Measurements from ENCODE around the gene TMEM25. TPM values are rescaled to one million over a fixed set of nuclear protein-coding genes. Genes with fewer than 3 reads are reported as not detected.

The TMEM25 gene
- polyA plus RNA-seq, 2 of the 4 experiments (the other 2 are of a cell fraction), result 0.56 to 0.75 TPM

GRCh38 chr11:118522571-118523072 is 8.4 kb upstream of the TMEM25 start:
- no peaks in the 10 kb centered on the region for H3K9me3 ChIP-seq
- no peaks in the 10 kb centered on the region for H3K4me1 ChIP-seq
- ChIA-PET CTCF (interaction anchor here (0.6 to 1.4 kb wide), 3 partner anchors 12 to 124 kb away, joined by 3 to 4 read pairs (median 4); no protein-coding TSS in a partner anchor), POLR2A (no interaction called here)
- ATAC-seq (peak; percentile 80 to 90; a peak in 5 of 6 replicates), FAIRE-seq (no peak), DNase-seq (ENCODE audit: low read depth in 1 of 2, low spot score in 1 of 2) (peak in 1 of 2 experiments; percentile 42)
- no peak overlapping the region for H3K4me2 ChIP-seq
- WGBS (ENCODE audit: missing lambda C conversion rate), result 76% methylated on average over 6 of the region's 6 CpGs
- no peak overlapping the region for H3K4me3 ChIP-seq
- no peak for TF ChIP-seq HOXB5 (CRISPR knock-in tag; IDR thresholded peaks at IDR 0.05)
- 0 out of 3 replicates have a peak, but pooled peaks have one; percentile 6 for TF ChIP-seq SMC3 (IDR thresholded peaks at IDR 0.05)
- 0 out of 3 replicates have a peak, but pooled peaks have one; percentile 7 for TF ChIP-seq CTCF (IDR thresholded peaks at IDR 0.05)
- TF ChIP-seq RAD21 (conservative IDR thresholded peaks at IDR 0.05 in 1 of 2, IDR thresholded peaks at IDR 0.05 in 1 of 2), result peak in 1 of 2 experiments; percentile 30; a peak in 2 of 5 replicates
- H3K27ac ChIP-seq, result no peak overlapping the region

- no peaks in the 10 kb centered on the region for H3K4me1 ChIP-seq
- FAIRE-seq (no peak), DNase-seq (ENCODE audit: low read depth in 1 of 2, low spot score in 1 of 2) (no peak), ATAC-seq (no peak)
- H3K4me3 ChIP-seq, result no peak overlapping the region
- TF ChIP-seq SREBF2 (IDR thresholded peaks at IDR 0.05), result no peak
- POLR2A ChIA-PET, result no interaction called here
- no peaks in the 10 kb centered on the region for H3K9me3 ChIP-seq
- H3K27ac ChIP-seq, result no peak overlapping the region
- CTCF ChIA-PET, result no interaction called here
- H3K4me2 ChIP-seq, result no peak overlapping the region
Observed at GRCh38 chr11:118524356-118524755, 6.6 kb upstream of the TMEM25 start.

GRCh38 chr11:118524757-118525470 is 6.1 kb upstream of the TMEM25 start:
- CTCF ChIA-PET, result interaction anchor here (0.7 kb wide), 1 partner anchor 15 kb away, joined by 3 read pairs; no protein-coding TSS in a partner anchor
- no peak overlapping the region for H3K4me2 ChIP-seq
- H3K27ac ChIP-seq, result no peak overlapping the region
- POLR2A ChIA-PET, result no interaction called here
- no peaks in the 10 kb centered on the region for H3K9me3 ChIP-seq
- ATAC-seq, result no peak
- no peak for FAIRE-seq
- no peak for TF ChIP-seq EHMT2 (IDR thresholded peaks at IDR 0.05; ENCODE audit: low read depth)
- no peak for DNase-seq (ENCODE audit: low read depth in 1 of 2, low spot score in 1 of 2)
- H3K4me1 ChIP-seq, result no peaks in the 10 kb centered on the region
- WGBS (ENCODE audit: missing lambda C conversion rate), result 100% methylated on average over 6 of the region's 6 CpGs
- no peak overlapping the region for H3K4me3 ChIP-seq

- Histone ChIP-seq H3K4me3 (no peak overlapping the region), H3K4me2 (no peak overlapping the region), H3K27ac (no peak overlapping the region), H3K9me3 (no peaks in the 10 kb centered on the region), H3K4me1 (no peaks in the 10 kb centered on the region)
- DNase-seq (ENCODE audit: low read depth in 1 of 2, low spot score in 1 of 2), result no peak
- CTCF ChIA-PET, result interaction anchor here (0.8 kb wide), 1 partner anchor 8 kb away, joined by 3 read pairs; no protein-coding TSS in a partner anchor
- FAIRE-seq, result no peak
- WGBS (ENCODE audit: missing lambda C conversion rate), result 92% methylated on average over 2 of the region's 2 CpGs
- POLR2A ChIA-PET, result no interaction called here
- no peak for ATAC-seq
- no peak for TF ChIP-seq EHF (CRISPR knock-in tag; IDR thresholded peaks at IDR 0.05)
Observed at GRCh38 chr11:118526688-118527087, 4.3 kb upstream of the TMEM25 start.

- Histone ChIP-seq H3K4me2 (no peak within 1 kb of the TSS), H3K4me1 (no peaks in the 10 kb centered on the region), H3K4me3 (no peak within 1 kb of the TSS), H3K27ac (no peak within 1 kb of the TSS), H3K9me3 (no peaks in the 10 kb centered on the region)
- 40% methylated on average over 2 of the region's 3 CpGs for WGBS (ENCODE audit: missing lambda C conversion rate)
- no peak for FAIRE-seq
- POLR2A ChIA-PET, result interaction anchor here (0.5 kb wide), 1 partner anchor 8 kb away, joined by 3 read pairs; no protein-coding TSS in a partner anchor
- no peak for ATAC-seq
- DNase-seq (ENCODE audit: low read depth in 1 of 2, low spot score in 1 of 2), result no peak
- CTCF ChIA-PET, result interaction anchor here (1.4 kb wide), 1 partner anchor 16 kb away, joined by 3 read pairs; no protein-coding TSS in a partner anchor
- no peak for TF ChIP-seq HMGXB4 (CRISPR knock-in tag; IDR thresholded peaks at IDR 0.05; ENCODE audit: borderline replicate concordance)
- TF ChIP-seq HES2 (IDR thresholded peaks at IDR 0.05), result no peak
- TF ChIP-seq NPAS2 (CRISPR knock-in tag; IDR thresholded peaks at IDR 0.05; ENCODE audit: borderline replicate concordance), result no peak
- no peak for TF ChIP-seq SMC3 (IDR thresholded peaks at IDR 0.05)
- TF ChIP-seq KDM1A (IDR thresholded peaks at IDR 0.05; ENCODE audit: low read depth), result no peak
- TF ChIP-seq MAFK (IDR thresholded peaks at IDR 0.05; ENCODE audit: partially characterized antibody), result no peak
- TF ChIP-seq RNF2 (IDR thresholded peaks at IDR 0.05; ENCODE audit: borderline replicate concordance, low read depth), result no peak
- no peak for TF ChIP-seq CHD4 (IDR thresholded peaks at IDR 0.05; ENCODE audit: borderline replicate concordance)
- TF ChIP-seq POLR2A (IDR thresholded peaks at IDR 0.05; ENCODE audit: low read length), result no peak
- no peak for TF ChIP-seq ESRRA (IDR thresholded peaks at IDR 0.05; ENCODE audit: borderline replicate concordance, low read length)
- TF ChIP-seq FOSL2 (IDR thresholded peaks at IDR 0.05), result no peak
- TF ChIP-seq FOSL2 (CRISPR knock-in tag; IDR thresholded peaks at IDR 0.05), result no peak
- TF ChIP-seq KDM5A (IDR thresholded peaks at IDR 0.05), result no peak
- no peak for TF ChIP-seq USF2 (IDR thresholded peaks at IDR 0.05)
Observed at GRCh38 chr11:118527109-118527508, 3.9 kb upstream of the TMEM25 start, which contains the start of gene TTC36. TSS of gene TTC36 (plus strand) at chr11:118527474. CDS start at chr11:118527495, 21 bp downstream.

Measured in A549 (cell line).